ENCODE data around the gene EIF3L.

Gene EIF3L

GRCh38 chr22:37929390-37929789, 80.2 kb downstream of the EIF3L start:
- no peaks in the 10 kb centered on the region for H3F3A ChIP-seq (ENCODE audit: control insufficient read depth, insufficient read depth)
- no peaks in the 10 kb centered on the region for H3K9me3 ChIP-seq (ENCODE audit: control insufficient read depth, insufficient read depth, low read length)
- H3K79me2 ChIP-seq (ENCODE audit: control insufficient read depth, low read length), result no peaks in the 10 kb centered on the region
- H3K27ac ChIP-seq (ENCODE audit: low read depth, low read length), result no peak overlapping the region
- H3K9me2 ChIP-seq (replicated peaks; ENCODE audit: control insufficient read depth, low read length), result no peaks in the 10 kb centered on the region
- H3K27me3 ChIP-seq (ENCODE audit: control insufficient read depth, low read length), result no peaks in the 10 kb centered on the region
- H3K4me3 ChIP-seq (ENCODE audit: low read length), result no peak overlapping the region
- H3K4me2 ChIP-seq (ENCODE audit: low read length), result no peak overlapping the region
- TF ChIP-seq CTCF (IDR thresholded peaks at IDR 0.05; ENCODE audit: low read depth, low read length, poor library complexity, severe bottlenecking) (no peak), EZH2phosphoT487 (IDR thresholded peaks at IDR 0.05; ENCODE audit: borderline replicate concordance, low read length) (no peak)
- no peaks in the 10 kb centered on the region for H3K36me3 ChIP-seq (ENCODE audit: control insufficient read depth, low read length)
- peaks cover 3% of the 10 kb centered on the region; the same call in 1 of the 2 replicates for H4K20me1 ChIP-seq (ENCODE audit: control insufficient read depth, insufficient read depth, low read depth, low read length)
- peaks cover 14% of the 10 kb centered on the region for H3K4me1 ChIP-seq (ENCODE audit: control insufficient read depth, low read length)

DNA sequence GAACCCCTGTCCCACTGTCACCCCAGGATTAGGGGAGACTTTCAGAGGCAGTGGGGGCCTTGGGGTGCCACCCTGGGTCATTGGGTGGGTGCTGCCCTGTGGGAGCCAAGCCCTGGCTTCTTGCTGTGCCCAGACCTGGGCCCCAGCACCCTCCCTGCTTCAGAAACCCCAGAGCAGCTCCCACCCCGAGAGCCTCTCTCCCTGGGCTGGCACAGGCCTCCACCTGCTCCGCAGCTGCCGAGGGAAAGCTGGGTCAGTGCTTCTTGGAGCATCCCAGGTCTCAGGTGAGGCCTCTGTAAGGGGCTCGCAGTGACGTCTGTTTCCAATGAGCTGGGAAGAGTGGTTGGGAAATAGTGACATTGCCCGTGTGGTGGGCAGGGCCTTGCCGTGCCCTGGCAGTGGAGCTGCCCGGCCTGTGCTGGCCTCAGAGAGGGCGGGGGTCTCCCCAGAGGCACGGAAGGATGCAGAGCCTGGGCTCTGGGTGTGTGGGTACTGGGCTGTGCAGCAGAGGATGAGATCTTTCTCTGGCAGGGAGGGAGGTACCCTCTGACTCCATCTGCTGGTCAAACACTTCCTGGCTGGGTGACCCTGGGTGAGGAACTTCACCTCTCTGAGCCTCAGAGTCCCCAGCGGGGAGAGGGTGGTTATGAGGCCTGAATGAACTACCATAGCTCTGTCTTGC, 81.2 kb downstream of the EIF3L start:
- no peaks in the 10 kb centered on the region for H3K27me3 ChIP-seq (ENCODE audit: control insufficient read depth, low read length)
- no peak overlapping the region for H3K4me2 ChIP-seq (ENCODE audit: low read length)
- H3K9me3 ChIP-seq (ENCODE audit: control insufficient read depth, insufficient read depth, low read length), result no peaks in the 10 kb centered on the region
- H3K9me2 ChIP-seq (replicated peaks; ENCODE audit: control insufficient read depth, low read length), result no peaks in the 10 kb centered on the region
- H4K20me1 ChIP-seq (ENCODE audit: control insufficient read depth, insufficient read depth, low read depth, low read length), result peaks cover 3% of the 10 kb centered on the region; the same call in 1 of the 2 replicates
- peak; percentile 61 for TF ChIP-seq CTCF (IDR thresholded peaks at IDR 0.05; ENCODE audit: low read depth, low read length, poor library complexity, severe bottlenecking)
- TF ChIP-seq EZH2phosphoT487 (IDR thresholded peaks at IDR 0.05; ENCODE audit: borderline replicate concordance, low read length), result no peak
- H3K27ac ChIP-seq (ENCODE audit: low read depth, low read length), result no peak overlapping the region
- no peaks in the 10 kb centered on the region for H3K79me2 ChIP-seq (ENCODE audit: control insufficient read depth, low read length)
- no peak overlapping the region for H3K4me3 ChIP-seq (ENCODE audit: low read length)
- no peaks in the 10 kb centered on the region for H3F3A ChIP-seq (ENCODE audit: control insufficient read depth, insufficient read depth)
- peaks cover 14% of the 10 kb centered on the region for H3K4me1 ChIP-seq (ENCODE audit: control insufficient read depth, low read length)
- no peaks in the 10 kb centered on the region for H3K36me3 ChIP-seq (ENCODE audit: control insufficient read depth, low read length)

GRCh38 chr22:37930952-37931440, 81.8 kb downstream of the EIF3L start:
- H4K20me1 ChIP-seq (ENCODE audit: control insufficient read depth, insufficient read depth, low read depth, low read length), result peaks cover 3% of the 10 kb centered on the region; the same call in 1 of the 2 replicates
- no peaks in the 10 kb centered on the region for H3K79me2 ChIP-seq (ENCODE audit: control insufficient read depth, low read length)
- H3K4me1 ChIP-seq (ENCODE audit: control insufficient read depth, low read length), result peaks cover 14% of the 10 kb centered on the region
- no peak overlapping the region for H3K4me2 ChIP-seq (ENCODE audit: low read length)
- no peaks in the 10 kb centered on the region for H3F3A ChIP-seq (ENCODE audit: control insufficient read depth, insufficient read depth)
- no peaks in the 10 kb centered on the region for H3K36me3 ChIP-seq (ENCODE audit: control insufficient read depth, low read length)
- H3K9me2 ChIP-seq (replicated peaks; ENCODE audit: control insufficient read depth, low read length), result no peaks in the 10 kb centered on the region
- no peak for TF ChIP-seq EZH2phosphoT487 (IDR thresholded peaks at IDR 0.05; ENCODE audit: borderline replicate concordance, low read length)
- H3K9me3 ChIP-seq (ENCODE audit: control insufficient read depth, insufficient read depth, low read length), result no peaks in the 10 kb centered on the region
- no peaks in the 10 kb centered on the region for H3K27me3 ChIP-seq (ENCODE audit: control insufficient read depth, low read length)
- no peak overlapping the region for H3K4me3 ChIP-seq (ENCODE audit: low read length)
- no peak overlapping the region for H3K27ac ChIP-seq (ENCODE audit: low read depth, low read length)

GRCh38 chr22:37931893-37932389, 82.7 kb downstream of the EIF3L start:
- H3K9me3 ChIP-seq (ENCODE audit: control insufficient read depth, insufficient read depth, low read length), result no peaks in the 10 kb centered on the region
- H3K4me2 ChIP-seq (ENCODE audit: low read length), result no peak overlapping the region
- H3K4me3 ChIP-seq (ENCODE audit: low read length), result no peak overlapping the region
- H4K20me1 ChIP-seq (ENCODE audit: control insufficient read depth, insufficient read depth, low read depth, low read length), result peaks cover 3% of the 10 kb centered on the region; the same call in 1 of the 2 replicates
- H3K36me3 ChIP-seq (ENCODE audit: control insufficient read depth, low read length), result no peaks in the 10 kb centered on the region
- no peaks in the 10 kb centered on the region for H3K27me3 ChIP-seq (ENCODE audit: control insufficient read depth, low read length)
- H3K27ac ChIP-seq (ENCODE audit: low read depth, low read length), result no peak overlapping the region
- TF ChIP-seq CTCF (IDR thresholded peaks at IDR 0.05; ENCODE audit: low read depth, low read length, poor library complexity, severe bottlenecking), result no peak
- TF ChIP-seq EZH2phosphoT487 (IDR thresholded peaks at IDR 0.05; ENCODE audit: borderline replicate concordance, low read length), result no peak
- no peaks in the 10 kb centered on the region for H3F3A ChIP-seq (ENCODE audit: control insufficient read depth, insufficient read depth)
- H3K4me1 ChIP-seq (ENCODE audit: control insufficient read depth, low read length), result peaks cover 14% of the 10 kb centered on the region
- H3K79me2 ChIP-seq (ENCODE audit: control insufficient read depth, low read length), result no peaks in the 10 kb centered on the region
- no peaks in the 10 kb centered on the region for H3K9me2 ChIP-seq (replicated peaks; ENCODE audit: control insufficient read depth, low read length)
